ENCODE results near the gene UBAP1.

UBAP1 gene

GRCh38 chr9:34185778-34186551, 7.1 kb downstream of the UBAP1 start (continued):
- no peak for TF ChIP-seq ZNF707 (tag by site-specific recombination; IDR thresholded peaks at IDR 0.05)
- no peak for TF ChIP-seq ZSCAN4 (tag by site-specific recombination; IDR thresholded peaks at IDR 0.05)
- TF ChIP-seq ZSCAN16 (tag by site-specific recombination; IDR thresholded peaks at IDR 0.05) = peak; percentile 66; the same call in 1 of the 2 replicates
- TF ChIP-seq ZNF18 (tag by site-specific recombination; IDR thresholded peaks at IDR 0.05) = no peak
- TF ChIP-seq ZNF670 (tag by site-specific recombination; IDR thresholded peaks at IDR 0.05; ENCODE audit: low read depth) = no peak
- TF ChIP-seq ZFP37 (tag by site-specific recombination; IDR thresholded peaks at IDR 0.05) = no peak
- no peak for TF ChIP-seq ZNF76 (tag by site-specific recombination; IDR thresholded peaks at IDR 0.05; ENCODE audit: borderline replicate concordance, low read depth)
- no peak for TF ChIP-seq REPIN1 (tag by site-specific recombination; IDR thresholded peaks at IDR 0.05; ENCODE audit: low read depth)
- TF ChIP-seq ZNF510 (tag by site-specific recombination; IDR thresholded peaks at IDR 0.05; ENCODE audit: insufficient replicate concordance) = no peak
- TF ChIP-seq ZNF341 (tag by site-specific recombination; IDR thresholded peaks at IDR 0.05; ENCODE audit: low read depth) = no peak
- TF ChIP-seq ZNF302 (tag by site-specific recombination; IDR thresholded peaks at IDR 0.05; ENCODE audit: low read depth) = no peak
- peak; percentile 84 for TF ChIP-seq ZNF10 (tag by site-specific recombination; IDR thresholded peaks at IDR 0.05)
- TF ChIP-seq ZNF174 (tag by site-specific recombination; IDR thresholded peaks at IDR 0.05) = no peak
- no peak for TF ChIP-seq ZNF560 (tag by site-specific recombination; IDR thresholded peaks at IDR 0.05; ENCODE audit: borderline replicate concordance)
- no peak for TF ChIP-seq ZNF580 (tag by site-specific recombination; IDR thresholded peaks at IDR 0.05)
- TF ChIP-seq ZNF768 (tag by site-specific recombination; IDR thresholded peaks at IDR 0.05) = no peak
- TF ChIP-seq ZNF501 (tag by site-specific recombination; IDR thresholded peaks at IDR 0.05) = no peak
- no peak for TF ChIP-seq RBAK (tag by site-specific recombination; IDR thresholded peaks at IDR 0.05)
- no peak for TF ChIP-seq HOXA7 (CRISPR knock-in tag; IDR thresholded peaks at IDR 0.05; ENCODE audit: borderline replicate concordance)
- TF ChIP-seq ZNF140 (tag by site-specific recombination; IDR thresholded peaks at IDR 0.05) = no peak
- TF ChIP-seq BCL11A (tag by site-specific recombination; IDR thresholded peaks at IDR 0.05; ENCODE audit: low read depth) = peak; percentile 92
- TF ChIP-seq ZNF292 (tag by site-specific recombination; IDR thresholded peaks at IDR 0.05; ENCODE audit: borderline replicate concordance, low read depth) = no peak
- peak; percentile 73; the same call in 1 of the 2 replicates for TF ChIP-seq GLI2 (tag by site-specific recombination; IDR thresholded peaks at IDR 0.05; ENCODE audit: borderline replicate concordance, low read depth)
- no peak for TF ChIP-seq GLI4 (tag by site-specific recombination; IDR thresholded peaks at IDR 0.05)
- TF ChIP-seq INSM2 (tag by site-specific recombination; IDR thresholded peaks at IDR 0.05) = peak; percentile 87
- peak; percentile 81 for TF ChIP-seq KLF8 (tag by site-specific recombination; IDR thresholded peaks at IDR 0.05)
- no peak for TF ChIP-seq ZNF830 (tag by site-specific recombination; IDR thresholded peaks at IDR 0.05; ENCODE audit: low read depth)
- TF ChIP-seq GLIS2 (tag by site-specific recombination; IDR thresholded peaks at IDR 0.05) = no peak
- peak; percentile 93 for TF ChIP-seq SP7 (tag by site-specific recombination; IDR thresholded peaks at IDR 0.05)
- no peak for TF ChIP-seq ZNF621 (tag by site-specific recombination; IDR thresholded peaks at IDR 0.05)
- 0 out of 2 replicates have a peak, but pooled peaks have one; percentile 14 for TF ChIP-seq ZNF335 (tag by site-specific recombination; conservative IDR thresholded peaks at IDR 0.05)
- TF ChIP-seq GLIS1 (tag by site-specific recombination; IDR thresholded peaks at IDR 0.05) = no peak; the same call in 1 of the 2 replicates

Measured in HEK293 (cell line).